Fibroblast of lung (primary cell): Measurements from ENCODE around the gene ASTN1. TPM values are rescaled to one million over a fixed set of nuclear protein-coding genes. Genes with fewer than 3 reads are reported as not detected.
A peak's percentile ranks its signal among the peaks of the same experiment; 100 is the strongest.

ENCODE experiments used
- DNase-seq, 2 donors: peaks; one replicate each; pipeline versions ENCODE4 v3.0.0 to v3.0.0-alpha.2; 2010; ENCODE audit warnings: low read depth in 2 of 2
- H2AFZ ChIP-seq: 2 replicates; pipeline ENCODE4 v1.5.1; 2012; ENCODE audit warnings: low read length, control low read depth, inconsistent platforms
- H3K27ac ChIP-seq: 2 replicates; pipeline ENCODE4 v1.5.1; 2011; ENCODE audit warnings: low read length, control low read depth; ENCODE audit not compliant: insufficient read depth
- H3K27me3 ChIP-seq: 2 replicates; pipeline ENCODE4 v1.5.1; 2011; ENCODE audit warnings: mild to moderate bottlenecking, low read length; ENCODE audit not compliant: control insufficient read depth, insufficient read depth
- H3K36me3 ChIP-seq: 2 replicates; pipeline ENCODE4 v1.5.1; 2011; ENCODE audit warnings: low read length; ENCODE audit not compliant: control insufficient read depth, insufficient read depth
- H3K4me1 ChIP-seq: 2 replicates; pipeline ENCODE4 v1.5.1; 2011; ENCODE audit warnings: low read length; ENCODE audit not compliant: control insufficient read depth, insufficient read depth; ENCODE audit errors: extremely low read depth
- H3K4me2 ChIP-seq: 2 replicates; pipeline ENCODE4 v1.5.1; 2011; ENCODE audit warnings: low read length, control low read depth; ENCODE audit not compliant: insufficient read depth; ENCODE audit errors: extremely low read depth
- H3K4me3 ChIP-seq, 4 experiments: fragments of 200-600 bp in 1 of 4; sonication (generic) in 1 of 4; replicated peaks in 1 of 4; 2 replicates each; pipeline ENCODE4 v1.5.1; 2011 to 2016; ENCODE audit warnings: low read length in 4 of 4, low read depth in 3 of 4, mild to moderate bottlenecking in 3 of 4, control low read depth in 2 of 4, inconsistent platforms in 1 of 4, mixed read lengths in 1 of 4; ENCODE audit not compliant: insufficient read depth in 1 of 4; ENCODE audit errors: control extremely low read depth in 1 of 4
- H3K79me2 ChIP-seq: 2 replicates; pipeline ENCODE4 v1.5.1; 2012; ENCODE audit warnings: mild to moderate bottlenecking, low read length, inconsistent platforms; ENCODE audit not compliant: control insufficient read depth, insufficient read depth
- H3K9ac ChIP-seq: 2 replicates; pipeline ENCODE4 v1.5.1; 2011; ENCODE audit warnings: mild to moderate bottlenecking, low read length, control low read depth; ENCODE audit not compliant: insufficient read depth
- H3K9me3 ChIP-seq: 2 replicates; pipeline ENCODE4 v1.5.1; 2012; ENCODE audit warnings: low read depth, low read length; ENCODE audit not compliant: control insufficient read depth, insufficient read depth
- H4K20me1 ChIP-seq: 2 replicates; pipeline ENCODE4 v1.5.1; 2011; ENCODE audit warnings: low read length; ENCODE audit not compliant: control insufficient read depth, insufficient read depth; ENCODE audit errors: extremely low read depth
- EZH2 ChIP-seq: IDR thresholded peaks from 2 replicates; pipeline ENCODE4 v1.5.1; 2012; ENCODE audit warnings: low read length, control low read depth, mild to moderate bottlenecking; ENCODE audit errors: missing control alignments
- polyA plus RNA-seq, 2 donors: library from polyadenylated mRNA; depleted of rRNA in 1 of 2; stranded (reverse) in 1 of 2; unstranded in 1 of 2; fragments of >200 nt; gene quantifications; 2 replicates each; pipeline ENCODE4 v1.2.1, GENCODE V29; 2011 to 2012; ENCODE audit warnings: missing spikeins in 1 of 2
- total RNA-seq: library from RNA; depleted of rRNA; stranded (reverse); fragments of >200 nt; gene quantifications from 2 replicates; pipeline ENCODE4 v1.2.1, GENCODE V29; 2014
- TF ChIP-seq, protein P1 (sequence below), 2 donors: IDR thresholded peaks in 1 of 2; conservative IDR thresholded peaks in 1 of 2; 1 replicate in 1 of 2; 2 replicates in 1 of 2; pipeline ENCODE4 v1.5.1; 2011 to 2012; ENCODE audit warnings: low read length in 2 of 2, control low read depth in 1 of 2, inconsistent platforms in 1 of 2, low read depth in 1 of 2, mild to moderate bottlenecking in 1 of 2

ASTN1 gene
- total and polyA plus RNA-seq, 2 donors (not counting 1 experiment from before 2014, with no cell fraction given), result 0.06 to 0.17 TPM

DNA sequence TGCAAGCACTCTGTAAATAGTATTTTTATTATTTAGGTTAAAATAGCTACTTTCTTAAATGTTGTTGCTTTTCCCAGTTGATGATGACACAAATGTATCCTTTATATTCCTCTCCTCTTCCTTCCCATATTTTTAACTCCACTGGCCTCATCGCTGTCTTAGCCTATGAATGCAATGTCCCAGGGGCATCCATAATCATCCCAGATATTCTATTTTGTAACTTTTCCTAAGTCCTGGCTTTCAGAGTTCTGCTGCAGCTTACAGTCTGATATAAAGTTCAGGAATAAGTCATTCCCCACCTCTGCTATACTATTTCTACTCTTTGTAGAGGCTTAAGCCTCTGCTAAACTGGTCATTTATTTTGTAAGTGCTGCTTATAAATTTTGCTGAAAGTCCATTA is 58.3 kb downstream of the ASTN1 start:
- TF ChIP-seq, protein P1, sequence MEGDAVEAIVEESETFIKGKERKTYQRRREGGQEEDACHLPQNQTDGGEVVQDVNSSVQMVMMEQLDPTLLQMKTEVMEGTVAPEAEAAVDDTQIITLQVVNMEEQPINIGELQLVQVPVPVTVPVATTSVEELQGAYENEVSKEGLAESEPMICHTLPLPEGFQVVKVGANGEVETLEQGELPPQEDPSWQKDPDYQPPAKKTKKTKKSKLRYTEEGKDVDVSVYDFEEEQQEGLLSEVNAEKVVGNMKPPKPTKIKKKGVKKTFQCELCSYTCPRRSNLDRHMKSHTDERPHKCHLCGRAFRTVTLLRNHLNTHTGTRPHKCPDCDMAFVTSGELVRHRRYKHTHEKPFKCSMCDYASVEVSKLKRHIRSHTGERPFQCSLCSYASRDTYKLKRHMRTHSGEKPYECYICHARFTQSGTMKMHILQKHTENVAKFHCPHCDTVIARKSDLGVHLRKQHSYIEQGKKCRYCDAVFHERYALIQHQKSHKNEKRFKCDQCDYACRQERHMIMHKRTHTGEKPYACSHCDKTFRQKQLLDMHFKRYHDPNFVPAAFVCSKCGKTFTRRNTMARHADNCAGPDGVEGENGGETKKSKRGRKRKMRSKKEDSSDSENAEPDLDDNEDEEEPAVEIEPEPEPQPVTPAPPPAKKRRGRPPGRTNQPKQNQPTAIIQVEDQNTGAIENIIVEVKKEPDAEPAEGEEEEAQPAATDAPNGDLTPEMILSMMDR (conservative IDR thresholded peaks at IDR 0.05 in 1 of 2, IDR thresholded peaks at IDR 0.05 in 1 of 2; ENCODE audit: low read depth in 1 of 2, low read length in 2 of 2), result no peak
- TF ChIP-seq EZH2, result no peak
- Histone ChIP-seq H3K4me3 (no peak overlapping the region), H4K20me1 (no peaks in the 10 kb centered on the region), H3K36me3 (no peaks in the 10 kb centered on the region), H3K4me1 (no peaks in the 10 kb centered on the region), H3K9ac (no peak overlapping the region), H3K79me2 (no peaks in the 10 kb centered on the region), H3K4me2 (no peak overlapping the region), H3K27ac (no peak overlapping the region), H3K9me3 (no peaks in the 10 kb centered on the region), H3K27me3 (no peaks in the 10 kb centered on the region), H2AFZ (no peak overlapping the region)
- DNase-seq, result no peak

- no peaks in the 10 kb centered on the region for H3K27me3 ChIP-seq
- H4K20me1 ChIP-seq, result no peaks in the 10 kb centered on the region
- no peak overlapping the region for H3K4me2 ChIP-seq
- no peaks in the 10 kb centered on the region for H3K4me1 ChIP-seq
- no peak for DNase-seq
- H3K36me3 ChIP-seq, result no peaks in the 10 kb centered on the region
- H2AFZ ChIP-seq, result no peak overlapping the region
- H3K27ac ChIP-seq, result no peak overlapping the region
- H3K9ac ChIP-seq, result no peak overlapping the region
- no peak overlapping the region for H3K4me3 ChIP-seq
- no peak for TF ChIP-seq EZH2
- TF ChIP-seq, protein P1 (conservative IDR thresholded peaks at IDR 0.05 in 1 of 2, IDR thresholded peaks at IDR 0.05 in 1 of 2; ENCODE audit: low read depth in 1 of 2, low read length in 2 of 2), result no peak
- no peaks in the 10 kb centered on the region for H3K79me2 ChIP-seq
- H3K9me3 ChIP-seq, result no peaks in the 10 kb centered on the region
These were observed 61.3 kb downstream of the ASTN1 start for GRCh38 chr1:177103005-177103852.

- Histone ChIP-seq H3K27ac (no peak overlapping the region), H3K4me3 (no peak overlapping the region), H3K9ac (no peak overlapping the region), H4K20me1 (no peaks in the 10 kb centered on the region), H3K4me2 (no peak overlapping the region), H3K9me3 (no peaks in the 10 kb centered on the region), H2AFZ (no peak overlapping the region), H3K36me3 (no peaks in the 10 kb centered on the region), H3K27me3 (no peaks in the 10 kb centered on the region), H3K4me1 (no peaks in the 10 kb centered on the region), H3K79me2 (no peaks in the 10 kb centered on the region)
- DNase-seq, result peak in 1 of 2 donors; percentile 16
- no peak for TF ChIP-seq EZH2
- TF ChIP-seq, protein P1 (conservative IDR thresholded peaks at IDR 0.05 in 1 of 2, IDR thresholded peaks at IDR 0.05 in 1 of 2; ENCODE audit: low read depth in 1 of 2, low read length in 2 of 2), result no peak
These were observed 72.5 kb downstream of the ASTN1 start for GRCh38 chr1:177092001-177092400.
